Loucy (cell line): Measurements from ENCODE around the gene TRIM22.

Experiments used
- H2AFZ ChIP-seq: fragments of 200-600 bp; sonication (generic); 2 replicates; pipeline ENCODE4 v1.6.0; 2016; ENCODE audit warnings: antibody characterized with exemption, mild to moderate bottlenecking, low read length, moderate library complexity
- H3F3A ChIP-seq: fragments of 200-600 bp; 2 replicates; pipeline ENCODE4 v1.6.0; 2016; ENCODE audit warnings: antibody characterized with exemption, low read depth, mild to moderate bottlenecking
- H3K27me3 ChIP-seq: fragments of 200-600 bp; sonication (generic); 2 replicates; pipeline ENCODE4 v1.6.1; 2014; ENCODE audit warnings: low read length, mild to moderate bottlenecking; ENCODE audit not compliant: insufficient read depth, poor library complexity, severe bottlenecking
- H3K36me3 ChIP-seq: fragments of 200-600 bp; sonication (generic); 2 replicates; pipeline ENCODE4 v1.6.1; 2016; ENCODE audit warnings: low read length; ENCODE audit not compliant: insufficient read depth
- H3K4me1 ChIP-seq: fragments of 200-600 bp; sonication (generic); 2 replicates; pipeline ENCODE4 v1.5.1; 2014; ENCODE audit warnings: low read length, mild to moderate bottlenecking; ENCODE audit not compliant: insufficient read depth, poor library complexity, severe bottlenecking
- H3K4me2 ChIP-seq: fragments of 200-600 bp; sonication (generic); 2 replicates; pipeline ENCODE4 v1.6.0; 2014; ENCODE audit warnings: antibody characterized with exemption, low read length, low read depth, mild to moderate bottlenecking; ENCODE audit not compliant: poor library complexity, severe bottlenecking
- H3K4me3 ChIP-seq: fragments of 200-600 bp; sonication (generic); 2 replicates; pipeline ENCODE4 v1.5.1; 2014; ENCODE audit warnings: low read length, mild to moderate bottlenecking, mixed read lengths; ENCODE audit not compliant: poor library complexity, severe bottlenecking
- H3K79me2 ChIP-seq: fragments of 200-600 bp; sonication (generic); 2 replicates; pipeline ENCODE4 v1.6.1; 2014; ENCODE audit warnings: low read length; ENCODE audit not compliant: insufficient read depth
- H3K9ac ChIP-seq: fragments of 200-600 bp; sonication (generic); 2 replicates; pipeline ENCODE4 v1.6.0; 2014; ENCODE audit warnings: mild to moderate bottlenecking, low read depth, low read length, moderate library complexity; ENCODE audit not compliant: poor library complexity, severe bottlenecking
- H3K9me2 ChIP-seq: fragments of 200-600 bp; sonication (generic); replicated peaks from 2 replicates; pipeline ENCODE4 v1.6.1; 2016; ENCODE audit warnings: low read depth, low read length, mixed read lengths
- H3K9me3 ChIP-seq: fragments of 200-600 bp; sonication (generic); 2 replicates; pipeline ENCODE4 v1.6.1; 2014; ENCODE audit warnings: mild to moderate bottlenecking, antibody characterized with exemption, low read length, low read depth; ENCODE audit not compliant: insufficient read depth
- H4K20me1 ChIP-seq: fragments of 200-600 bp; sonication (generic); 2 replicates; pipeline ENCODE4 v1.6.0; 2014; ENCODE audit warnings: antibody characterized with exemption, low read length, mild to moderate bottlenecking; ENCODE audit not compliant: insufficient read depth, poor library complexity, severe bottlenecking
- CTCF ChIP-seq: fragments of 200-600 bp; sonication (generic); conservative IDR thresholded peaks from 2 replicates; pipeline ENCODE4 v1.5.1; 2014; ENCODE audit warnings: mild to moderate bottlenecking, antibody characterized with exemption, low read length
- EZH2phosphoT487 ChIP-seq: fragments of 200-600 bp; IDR thresholded peaks from 2 replicates; pipeline ENCODE4 v1.6.1; 2018; ENCODE audit warnings: antibody characterized with exemption, mild to moderate bottlenecking, moderate library complexity, borderline replicate concordance

The TRIM22 gene

GRCh38 chr11:5666402-5666793 lies 23.2 kb upstream of the TRIM22 start:
- peaks cover 45% of the 10 kb centered on the region; the same call in 1 of the 2 replicates for H3K36me3 ChIP-seq
- no peaks in the 10 kb centered on the region for H4K20me1 ChIP-seq
- H3F3A ChIP-seq, result no peaks in the 10 kb centered on the region
- H3K4me2 ChIP-seq, result no peak overlapping the region
- no peak for TF ChIP-seq CTCF
- TF ChIP-seq EZH2phosphoT487, result no peak
- H3K9me3 ChIP-seq, result no peaks in the 10 kb centered on the region
- H2AFZ ChIP-seq, result no peak overlapping the region
- no peaks in the 10 kb centered on the region for H3K27me3 ChIP-seq
- no peaks in the 10 kb centered on the region for H3K4me1 ChIP-seq
- H3K79me2 ChIP-seq, result no peaks in the 10 kb centered on the region
- H3K9ac ChIP-seq, result no peak overlapping the region
- H3K9me2 ChIP-seq, result no peaks in the 10 kb centered on the region
- H3K4me3 ChIP-seq, result no peak overlapping the region

- Histone ChIP-seq H2AFZ (no peak overlapping the region), H3K9me2 (no peaks in the 10 kb centered on the region), H4K20me1 (no peaks in the 10 kb centered on the region), H3K9me3 (no peaks in the 10 kb centered on the region), H3K4me2 (no peak overlapping the region), H3K9ac (no peak overlapping the region), H3K27me3 (no peaks in the 10 kb centered on the region), H3K4me1 (no peaks in the 10 kb centered on the region), H3F3A (no peaks in the 10 kb centered on the region), H3K4me3 (no peak overlapping the region), H3K36me3 (peaks cover 27% of the 10 kb centered on the region; the same call in 1 of the 2 replicates), H3K79me2 (no peaks in the 10 kb centered on the region)
- no peak for TF ChIP-seq CTCF
- TF ChIP-seq EZH2phosphoT487, result no peak
Observed at GRCh38 chr11:5671831-5672230, 17.8 kb upstream of the TRIM22 start.

- H3K4me2 ChIP-seq, result no peak overlapping the region
- H3K79me2 ChIP-seq, result no peaks in the 10 kb centered on the region
- H3F3A ChIP-seq, result no peaks in the 10 kb centered on the region
- H2AFZ ChIP-seq, result no peak overlapping the region
- no peak overlapping the region for H3K4me3 ChIP-seq
- H3K4me1 ChIP-seq, result no peaks in the 10 kb centered on the region
- no peaks in the 10 kb centered on the region for H3K9me2 ChIP-seq
- H3K9me3 ChIP-seq, result no peaks in the 10 kb centered on the region
- no peaks in the 10 kb centered on the region for H3K27me3 ChIP-seq
- TF ChIP-seq CTCF (no peak), EZH2phosphoT487 (no peak)
- H3K36me3 ChIP-seq, result peaks cover 30% of the 10 kb centered on the region; the same call in 1 of the 2 replicates
- no peaks in the 10 kb centered on the region for H4K20me1 ChIP-seq
- H3K9ac ChIP-seq, result no peak overlapping the region
Observed at GRCh38 chr11:5674391-5674790, 15.2 kb upstream of the TRIM22 start.
